HCT116 (cell line): ENCODE data around the gene ELP5.

Source experiments
- CTCF ChIP-seq, 3 experiments: fragments of 200-600 bp in 1 of 3; sonication (generic) in 1 of 3; IDR thresholded peaks in 2 of 3; conservative IDR thresholded peaks in 1 of 3; 2 replicates each; pipeline ENCODE4 v1.5.1; 2012 to 2017; ENCODE audit warnings: low read depth in 2 of 3, low read length in 2 of 3, antibody characterized with exemption in 1 of 3, borderline replicate concordance in 1 of 3, control low read depth in 1 of 3, mild to moderate bottlenecking in 1 of 3, mixed read lengths in 1 of 3, mixed run types in 1 of 3, moderate library complexity in 1 of 3; ENCODE audit not compliant: insufficient read depth in 1 of 3
- EZH2 ChIP-seq: fragments of 200-600 bp; sonication (generic); IDR thresholded peaks from 2 replicates; pipeline ENCODE4 v1.6.1; 2017; ENCODE audit warnings: antibody characterized with exemption, mixed run types
- EZH2phosphoT487 ChIP-seq: fragments of 200-600 bp; IDR thresholded peaks from 2 replicates; pipeline ENCODE4 v1.6.1; 2018; ENCODE audit warnings: antibody characterized with exemption, borderline replicate concordance
- JUND ChIP-seq: IDR thresholded peaks from 2 replicates; pipeline ENCODE4 v1.6.1; 2012
- MAX ChIP-seq: IDR thresholded peaks from 2 replicates; pipeline ENCODE4 v1.6.1; 2012
- POLR2A ChIP-seq: IDR thresholded peaks from 2 replicates; pipeline ENCODE4 v1.7.0; 2011; ENCODE audit warnings: borderline replicate concordance; ENCODE audit not compliant: insufficient read depth, insufficient read length; ENCODE audit errors: extremely low read depth
- POLR2AphosphoS5 ChIP-seq: IDR thresholded peaks from 2 replicates; pipeline ENCODE4 v1.6.1; 2011; ENCODE audit warnings: mild to moderate bottlenecking, low read depth, low read length, moderate library complexity
- REST ChIP-seq: IDR thresholded peaks from 2 replicates; pipeline ENCODE4 v1.6.1; 2012; ENCODE audit warnings: low read depth
- SP1 ChIP-seq: IDR thresholded peaks from 2 replicates; pipeline ENCODE4 v1.6.1; 2012; ENCODE audit warnings: low read depth

GRCh38 chr17:7281953-7282751, 30.1 kb downstream of the ELP5 start:
- TF ChIP-seq CTCF (IDR thresholded peaks at IDR 0.05 in 2 of 3, conservative IDR thresholded peaks at IDR 0.05 in 1 of 3; ENCODE audit: borderline replicate concordance in 1 of 3, insufficient read depth in 1 of 3, low read depth in 2 of 3, low read length in 2 of 3): no peak
- no peak for TF ChIP-seq REST
- no peak for TF ChIP-seq SP1
- TF ChIP-seq EZH2: no peak
- TF ChIP-seq POLR2A: no peak
- TF ChIP-seq EZH2phosphoT487: no peak
- no peak for TF ChIP-seq POLR2AphosphoS5
- TF ChIP-seq JUND: no peak
- TF ChIP-seq MAX: no peak
